ENCODE data around the gene CIDEC. TPM values are rescaled to one million over a fixed set of nuclear protein-coding genes. Genes with fewer than 3 reads are reported as not detected.

The CIDEC gene
- total and polyA plus RNA-seq, 2 of the 8 experiments (the other 6 are each of a cell fraction or from before 2014, with no cell fraction given) = not detected

DNA sequence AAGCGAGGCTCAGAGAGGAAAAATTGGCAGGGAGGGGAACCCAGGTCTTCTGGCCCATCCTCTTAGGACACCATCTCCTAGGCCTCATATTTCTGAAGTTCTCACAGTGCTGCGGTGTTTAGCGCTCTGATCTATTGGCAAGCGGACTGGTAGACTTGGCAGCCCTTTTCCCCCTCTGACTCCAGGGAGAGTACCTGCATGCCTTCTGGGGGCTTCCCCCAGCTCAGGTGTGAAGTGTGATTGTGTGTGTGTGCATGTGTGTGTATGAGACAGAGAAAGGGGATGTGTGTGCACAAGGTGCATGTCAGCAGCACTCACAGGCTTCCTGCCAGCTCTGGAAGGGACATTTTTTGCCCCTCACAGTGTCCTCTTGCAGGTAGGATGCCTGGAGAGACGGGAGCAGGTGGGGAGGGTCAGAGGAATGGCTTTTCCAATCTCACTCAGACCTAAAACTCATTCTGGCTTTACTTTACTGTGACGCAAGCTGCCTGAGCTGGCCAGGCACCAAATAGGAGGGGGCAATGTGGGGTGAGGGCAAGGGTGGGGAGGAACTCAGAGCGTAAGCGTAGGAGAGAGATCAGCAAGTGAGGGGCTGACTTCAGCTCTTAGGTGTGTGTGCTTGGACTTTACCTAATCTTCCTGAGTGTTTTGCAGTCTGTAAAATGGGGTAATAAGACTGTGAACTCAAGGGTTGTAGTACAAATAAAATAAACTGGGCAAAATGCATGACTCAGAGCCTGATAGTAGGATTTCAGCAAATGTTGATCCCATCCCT is 18.6 kb upstream of the CIDEC start (continued):
- TF ChIP-seq, protein P1, sequence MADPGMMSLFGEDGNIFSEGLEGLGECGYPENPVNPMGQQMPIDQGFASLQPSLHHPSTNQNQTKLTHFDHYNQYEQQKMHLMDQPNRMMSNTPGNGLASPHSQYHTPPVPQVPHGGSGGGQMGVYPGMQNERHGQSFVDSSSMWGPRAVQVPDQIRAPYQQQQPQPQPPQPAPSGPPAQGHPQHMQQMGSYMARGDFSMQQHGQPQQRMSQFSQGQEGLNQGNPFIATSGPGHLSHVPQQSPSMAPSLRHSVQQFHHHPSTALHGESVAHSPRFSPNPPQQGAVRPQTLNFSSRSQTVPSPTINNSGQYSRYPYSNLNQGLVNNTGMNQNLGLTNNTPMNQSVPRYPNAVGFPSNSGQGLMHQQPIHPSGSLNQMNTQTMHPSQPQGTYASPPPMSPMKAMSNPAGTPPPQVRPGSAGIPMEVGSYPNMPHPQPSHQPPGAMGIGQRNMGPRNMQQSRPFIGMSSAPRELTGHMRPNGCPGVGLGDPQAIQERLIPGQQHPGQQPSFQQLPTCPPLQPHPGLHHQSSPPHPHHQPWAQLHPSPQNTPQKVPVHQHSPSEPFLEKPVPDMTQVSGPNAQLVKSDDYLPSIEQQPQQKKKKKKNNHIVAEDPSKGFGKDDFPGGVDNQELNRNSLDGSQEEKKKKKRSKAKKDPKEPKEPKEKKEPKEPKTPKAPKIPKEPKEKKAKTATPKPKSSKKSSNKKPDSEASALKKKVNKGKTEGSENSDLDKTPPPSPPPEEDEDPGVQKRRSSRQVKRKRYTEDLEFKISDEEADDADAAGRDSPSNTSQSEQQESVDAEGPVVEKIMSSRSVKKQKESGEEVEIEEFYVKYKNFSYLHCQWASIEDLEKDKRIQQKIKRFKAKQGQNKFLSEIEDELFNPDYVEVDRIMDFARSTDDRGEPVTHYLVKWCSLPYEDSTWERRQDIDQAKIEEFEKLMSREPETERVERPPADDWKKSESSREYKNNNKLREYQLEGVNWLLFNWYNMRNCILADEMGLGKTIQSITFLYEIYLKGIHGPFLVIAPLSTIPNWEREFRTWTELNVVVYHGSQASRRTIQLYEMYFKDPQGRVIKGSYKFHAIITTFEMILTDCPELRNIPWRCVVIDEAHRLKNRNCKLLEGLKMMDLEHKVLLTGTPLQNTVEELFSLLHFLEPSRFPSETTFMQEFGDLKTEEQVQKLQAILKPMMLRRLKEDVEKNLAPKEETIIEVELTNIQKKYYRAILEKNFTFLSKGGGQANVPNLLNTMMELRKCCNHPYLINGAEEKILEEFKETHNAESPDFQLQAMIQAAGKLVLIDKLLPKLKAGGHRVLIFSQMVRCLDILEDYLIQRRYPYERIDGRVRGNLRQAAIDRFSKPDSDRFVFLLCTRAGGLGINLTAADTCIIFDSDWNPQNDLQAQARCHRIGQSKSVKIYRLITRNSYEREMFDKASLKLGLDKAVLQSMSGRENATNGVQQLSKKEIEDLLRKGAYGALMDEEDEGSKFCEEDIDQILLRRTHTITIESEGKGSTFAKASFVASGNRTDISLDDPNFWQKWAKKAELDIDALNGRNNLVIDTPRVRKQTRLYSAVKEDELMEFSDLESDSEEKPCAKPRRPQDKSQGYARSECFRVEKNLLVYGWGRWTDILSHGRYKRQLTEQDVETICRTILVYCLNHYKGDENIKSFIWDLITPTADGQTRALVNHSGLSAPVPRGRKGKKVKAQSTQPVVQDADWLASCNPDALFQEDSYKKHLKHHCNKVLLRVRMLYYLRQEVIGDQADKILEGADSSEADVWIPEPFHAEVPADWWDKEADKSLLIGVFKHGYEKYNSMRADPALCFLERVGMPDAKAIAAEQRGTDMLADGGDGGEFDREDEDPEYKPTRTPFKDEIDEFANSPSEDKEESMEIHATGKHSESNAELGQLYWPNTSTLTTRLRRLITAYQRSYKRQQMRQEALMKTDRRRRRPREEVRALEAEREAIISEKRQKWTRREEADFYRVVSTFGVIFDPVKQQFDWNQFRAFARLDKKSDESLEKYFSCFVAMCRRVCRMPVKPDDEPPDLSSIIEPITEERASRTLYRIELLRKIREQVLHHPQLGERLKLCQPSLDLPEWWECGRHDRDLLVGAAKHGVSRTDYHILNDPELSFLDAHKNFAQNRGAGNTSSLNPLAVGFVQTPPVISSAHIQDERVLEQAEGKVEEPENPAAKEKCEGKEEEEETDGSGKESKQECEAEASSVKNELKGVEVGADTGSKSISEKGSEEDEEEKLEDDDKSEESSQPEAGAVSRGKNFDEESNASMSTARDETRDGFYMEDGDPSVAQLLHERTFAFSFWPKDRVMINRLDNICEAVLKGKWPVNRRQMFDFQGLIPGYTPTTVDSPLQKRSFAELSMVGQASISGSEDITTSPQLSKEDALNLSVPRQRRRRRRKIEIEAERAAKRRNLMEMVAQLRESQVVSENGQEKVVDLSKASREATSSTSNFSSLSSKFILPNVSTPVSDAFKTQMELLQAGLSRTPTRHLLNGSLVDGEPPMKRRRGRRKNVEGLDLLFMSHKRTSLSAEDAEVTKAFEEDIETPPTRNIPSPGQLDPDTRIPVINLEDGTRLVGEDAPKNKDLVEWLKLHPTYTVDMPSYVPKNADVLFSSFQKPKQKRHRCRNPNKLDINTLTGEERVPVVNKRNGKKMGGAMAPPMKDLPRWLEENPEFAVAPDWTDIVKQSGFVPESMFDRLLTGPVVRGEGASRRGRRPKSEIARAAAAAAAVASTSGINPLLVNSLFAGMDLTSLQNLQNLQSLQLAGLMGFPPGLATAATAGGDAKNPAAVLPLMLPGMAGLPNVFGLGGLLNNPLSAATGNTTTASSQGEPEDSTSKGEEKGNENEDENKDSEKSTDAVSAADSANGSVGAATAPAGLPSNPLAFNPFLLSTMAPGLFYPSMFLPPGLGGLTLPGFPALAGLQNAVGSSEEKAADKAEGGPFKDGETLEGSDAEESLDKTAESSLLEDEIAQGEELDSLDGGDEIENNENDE (IDR thresholded peaks at IDR 0.05; ENCODE audit: insufficient replicate concordance, low read length) = no peak
- TF ChIP-seq POLR2AphosphoS5 (IDR thresholded peaks at IDR 0.05; ENCODE audit: low read depth, low read length) (no peak), GTF2F1 (IDR thresholded peaks at IDR 0.05; ENCODE audit: borderline replicate concordance, low read depth, low read length) (no peak), FOSL1 (IDR thresholded peaks at IDR 0.05; ENCODE audit: insufficient read depth, low read depth, low read length) (no peak), JUND (IDR thresholded peaks at IDR 0.05; ENCODE audit: low read length) (no peak)

Measured in H1 (cell line).